Activated T-cell treated with anti-CD3 and anti-CD28 coated beads, Interleukin-2, amount 50 U/mL, for 24 hours (primary cell): Measurements from ENCODE around the gene TMEM174.
"Not testable (repeated sequence)": the region's sequence is repeated elsewhere in the genome, so short reads cannot be mapped to it uniquely, and the experiment has no call there.

Experiments used
- DNase-seq: peaks from one replicate; pipeline ENCODE4 v3.0.0-alpha.2; 2020
- H3K27ac Mint-ChIP-seq: 2 replicates; pipeline ENCODE4 v1.8.0; 2020; ENCODE audit warnings: mild to moderate bottlenecking, mixed read lengths
- H3K27me3 Mint-ChIP-seq: 2 replicates; pipeline ENCODE4 v1.8.0; 2020; ENCODE audit warnings: mixed read lengths
- H3K36me3 Mint-ChIP-seq: 2 replicates; pipeline ENCODE4 v1.8.0; 2020; ENCODE audit warnings: low read depth, mixed read lengths
- H3K4me1 Mint-ChIP-seq: 2 replicates; pipeline ENCODE4 v1.8.0; 2020; ENCODE audit warnings: low read depth, mixed read lengths
- H3K4me3 Mint-ChIP-seq: 2 replicates; pipeline ENCODE4 v1.8.0; 2020; ENCODE audit warnings: mild to moderate bottlenecking, moderate library complexity, mixed read lengths
- H3K9me3 Mint-ChIP-seq: 2 replicates; pipeline ENCODE4 v1.8.0; 2020; ENCODE audit warnings: mixed read lengths

The TMEM174 gene

GRCh38 chr5:73197637-73198257, 24.8 kb downstream of the TMEM174 start:
- no peak for DNase-seq
- H3K27ac Mint-ChIP-seq: no peak overlapping the region
- H3K27me3 Mint-ChIP-seq: peaks cover 87% of the 10 kb centered on the region
- peaks cover 5% of the 10 kb centered on the region for H3K4me1 Mint-ChIP-seq
- H3K4me3 Mint-ChIP-seq: no peak overlapping the region
- no peaks in the 10 kb centered on the region for H3K36me3 Mint-ChIP-seq
- no peaks in the 10 kb centered on the region for H3K9me3 Mint-ChIP-seq

- Mint-ChIP-seq H3K4me1 (peaks cover 5% of the 10 kb centered on the region), H3K27me3 (peaks cover 86% of the 10 kb centered on the region), H3K36me3 (no peaks in the 10 kb centered on the region), H3K4me3 (no peak overlapping the region), H3K27ac (no peak overlapping the region), H3K9me3 (no peaks in the 10 kb centered on the region)
- no peak for DNase-seq
Observed at GRCh38 chr5:73198833-73199592, 26.0 kb downstream of the TMEM174 start.

GRCh38 chr5:73199671-73200070, 26.7 kb downstream of the TMEM174 start:
- no peak for DNase-seq
- Mint-ChIP-seq H3K9me3 (no peaks in the 10 kb centered on the region), H3K36me3 (no peaks in the 10 kb centered on the region), H3K4me3 (no peak overlapping the region), H3K27me3 (peaks cover 85% of the 10 kb centered on the region), H3K27ac (no peak overlapping the region), H3K4me1 (peaks cover 5% of the 10 kb centered on the region)

GRCh38 chr5:73201547-73202513, 28.8 kb downstream of the TMEM174 start:
- H3K9me3 Mint-ChIP-seq: no peaks in the 10 kb centered on the region
- DNase-seq: peak; percentile 85
- peaks cover 87% of the 10 kb centered on the region for H3K27me3 Mint-ChIP-seq
- H3K27ac Mint-ChIP-seq: no peak overlapping the region
- no peak overlapping the region for H3K4me3 Mint-ChIP-seq
- peaks cover 5% of the 10 kb centered on the region for H3K4me1 Mint-ChIP-seq
- no peaks in the 10 kb centered on the region for H3K36me3 Mint-ChIP-seq

- Mint-ChIP-seq H3K27me3 (peaks cover 93% of the 10 kb centered on the region), H3K27ac (no peak overlapping the region), H3K4me1 (peaks cover 5% of the 10 kb centered on the region), H3K36me3 (no peaks in the 10 kb centered on the region), H3K9me3 (peaks cover 14% of the 10 kb centered on the region), H3K4me3 (no peak overlapping the region)
- no peak for DNase-seq
Observed at GRCh38 chr5:73204332-73204731, 31.3 kb downstream of the TMEM174 start.

GRCh38 chr5:73204733-73205132, 31.7 kb downstream of the TMEM174 start:
- Mint-ChIP-seq H3K27ac (no peak overlapping the region), H3K9me3 (peaks cover 17% of the 10 kb centered on the region), H3K4me1 (peaks cover 5% of the 10 kb centered on the region), H3K36me3 (no peaks in the 10 kb centered on the region), H3K4me3 (no peak overlapping the region), H3K27me3 (peaks cover 93% of the 10 kb centered on the region)
- no peak for DNase-seq

GRCh38 chr5:73205305-73205704, 32.3 kb downstream of the TMEM174 start:
- Mint-ChIP-seq H3K9me3 (peaks cover 22% of the 10 kb centered on the region), H3K4me1 (peaks cover 5% of the 10 kb centered on the region), H3K36me3 (no peaks in the 10 kb centered on the region), H3K4me3 (no peak overlapping the region), H3K27me3 (peaks cover 93% of the 10 kb centered on the region), H3K27ac (no peak overlapping the region)
- no peak for DNase-seq

- H3K36me3 Mint-ChIP-seq, H3K27ac Mint-ChIP-seq, DNase-seq, H3K4me1 Mint-ChIP-seq, H3K4me3 Mint-ChIP-seq: not testable (repeated sequence)
- H3K27me3 Mint-ChIP-seq: peaks cover 96% of the 10 kb centered on the region
- H3K9me3 Mint-ChIP-seq: peaks cover 22% of the 10 kb centered on the region
Observed at GRCh38 chr5:73207239-73207638, 34.2 kb downstream of the TMEM174 start.

GRCh38 chr5:73209075-73209474, 36.1 kb downstream of the TMEM174 start:
- not testable (repeated sequence) for H3K4me3 Mint-ChIP-seq, H3K36me3 Mint-ChIP-seq, H3K4me1 Mint-ChIP-seq, DNase-seq, H3K27ac Mint-ChIP-seq
- Mint-ChIP-seq H3K9me3 (peaks cover 22% of the 10 kb centered on the region), H3K27me3 (peaks cover 97% of the 10 kb centered on the region)

GRCh38 chr5:73212693-73213092, 39.7 kb downstream of the TMEM174 start:
- H3K27ac Mint-ChIP-seq, H3K36me3 Mint-ChIP-seq, H3K4me3 Mint-ChIP-seq, DNase-seq: not testable (repeated sequence)
- Mint-ChIP-seq H3K9me3 (peaks cover 20% of the 10 kb centered on the region), H3K27me3 (peaks cover 98% of the 10 kb centered on the region), H3K4me1 (peaks cover 21% of the 10 kb centered on the region)

GRCh38 chr5:73213566-73213998, 40.6 kb downstream of the TMEM174 start:
- Mint-ChIP-seq H3K27ac (no peak overlapping the region), H3K36me3 (no peaks in the 10 kb centered on the region), H3K4me3 (no peak overlapping the region), H3K27me3 (peaks cover 98% of the 10 kb centered on the region), H3K4me1 (peaks cover 21% of the 10 kb centered on the region), H3K9me3 (peaks cover 13% of the 10 kb centered on the region)
- DNase-seq: peak; percentile 43

- Mint-ChIP-seq H3K4me3 (no peak overlapping the region), H3K27me3 (peaks cover 97% of the 10 kb centered on the region), H3K36me3 (no peaks in the 10 kb centered on the region), H3K27ac (no peak overlapping the region), H3K9me3 (peaks cover 8% of the 10 kb centered on the region), H3K4me1 (peaks cover 21% of the 10 kb centered on the region)
- no peak for DNase-seq
Observed at GRCh38 chr5:73214306-73214705, 41.3 kb downstream of the TMEM174 start.

- DNase-seq: no peak
- Mint-ChIP-seq H3K27ac (no peak overlapping the region), H3K27me3 (peaks cover 97% of the 10 kb centered on the region), H3K4me3 (no peak overlapping the region), H3K9me3 (peaks cover 3% of the 10 kb centered on the region), H3K36me3 (no peaks in the 10 kb centered on the region), H3K4me1 (peaks cover 21% of the 10 kb centered on the region)
Observed at GRCh38 chr5:73214996-73215395, 42.0 kb downstream of the TMEM174 start.

- no peak overlapping the region for H3K4me3 Mint-ChIP-seq
- no peaks in the 10 kb centered on the region for H3K9me3 Mint-ChIP-seq
- H3K27ac Mint-ChIP-seq: no peak overlapping the region
- DNase-seq: no peak
- peaks cover 96% of the 10 kb centered on the region for H3K27me3 Mint-ChIP-seq
- peaks cover 21% of the 10 kb centered on the region for H3K4me1 Mint-ChIP-seq
- no peaks in the 10 kb centered on the region for H3K36me3 Mint-ChIP-seq
Observed at GRCh38 chr5:73215531-73215890, 42.5 kb downstream of the TMEM174 start.
